HG03159 (cell line): ENCODE results near the gene SHROOM3.

ENCODE experiments used
- ATAC-seq: cut with Tn5 transposase; IDR thresholded peaks from one replicate; pipeline ENCODE4 v1.9.1; 2021; ENCODE audit warnings: mild to moderate bottlenecking, moderate library complexity; ENCODE audit not compliant: unreplicated experiment

Gene SHROOM3

DNA sequence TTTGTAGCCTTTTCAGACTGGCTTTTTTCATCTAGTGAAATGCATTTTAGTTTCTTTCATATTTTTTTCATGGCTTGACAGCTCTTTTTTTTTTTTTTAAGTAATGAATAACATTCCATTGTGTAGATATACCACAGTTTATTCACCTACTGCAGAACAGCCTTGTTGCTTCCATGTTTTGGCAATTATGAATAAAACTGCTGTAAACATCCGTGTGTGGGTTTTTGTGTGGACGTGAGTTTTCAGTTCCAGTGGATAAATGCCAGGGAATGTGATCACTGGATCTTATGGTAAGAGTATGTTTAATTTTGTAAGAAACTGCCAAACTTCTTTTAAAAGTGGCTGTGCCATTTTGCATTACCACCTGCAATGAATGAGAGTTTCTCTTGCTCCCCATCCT, 302.2 kb downstream of the SHROOM3 start:
- no peak for ATAC-seq

DNA sequence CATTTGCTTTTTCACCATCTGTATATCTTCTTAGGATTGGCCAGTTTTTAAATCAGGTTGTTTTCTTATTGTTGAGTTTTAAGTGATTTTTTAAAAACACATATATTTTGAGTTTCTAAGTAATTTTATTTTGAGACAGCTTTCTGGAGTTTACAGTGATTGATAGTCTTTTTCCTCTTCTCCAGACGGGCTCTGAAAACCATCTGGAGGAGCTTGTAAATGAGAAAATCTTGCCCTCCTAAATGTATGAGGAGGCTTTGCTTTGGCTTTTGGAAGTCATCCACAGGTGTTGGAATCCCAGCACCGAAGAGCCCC, 302.7 kb downstream of the SHROOM3 start:
- no peak for ATAC-seq

DNA sequence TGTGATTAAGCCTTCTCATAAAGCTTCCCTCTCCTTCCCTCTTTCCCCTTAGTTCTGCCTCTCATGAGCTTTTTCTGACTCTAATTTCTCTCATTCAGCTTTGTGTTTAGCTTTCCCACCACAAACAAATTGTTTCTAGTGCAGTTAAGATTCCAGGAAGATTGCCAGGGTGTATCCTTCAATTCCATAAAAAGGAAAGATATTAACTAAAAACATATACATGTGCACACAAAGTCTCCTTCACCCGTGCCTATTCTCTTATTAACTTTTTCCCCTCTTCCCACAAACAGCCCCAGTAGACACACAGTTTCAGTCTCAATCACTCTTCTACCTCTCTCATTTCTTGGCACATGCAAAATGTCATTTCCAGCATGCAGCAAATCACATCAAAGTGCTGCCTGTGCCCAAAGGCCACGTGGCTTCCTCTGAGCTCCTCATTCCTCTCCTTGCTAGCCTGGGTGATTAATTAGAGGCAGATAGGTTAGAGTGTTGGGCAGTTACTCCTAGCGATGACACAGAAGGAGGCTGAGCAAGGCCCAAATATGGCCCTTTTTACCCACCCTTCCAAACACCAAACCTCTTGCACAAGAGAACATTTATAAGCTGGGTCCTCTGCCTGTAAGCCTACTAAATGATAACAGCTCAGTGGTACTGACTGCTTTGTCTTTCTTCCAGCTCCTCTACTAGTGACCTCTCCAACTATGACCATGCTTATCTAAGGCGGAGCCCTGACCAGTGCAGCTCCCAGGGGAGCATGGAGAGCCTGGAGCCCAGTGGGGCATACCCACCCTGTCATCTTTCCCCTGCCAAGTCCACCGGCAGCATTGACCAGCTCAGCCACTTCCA, 303.3 kb downstream of the SHROOM3 start:
- ATAC-seq = no peak

DNA sequence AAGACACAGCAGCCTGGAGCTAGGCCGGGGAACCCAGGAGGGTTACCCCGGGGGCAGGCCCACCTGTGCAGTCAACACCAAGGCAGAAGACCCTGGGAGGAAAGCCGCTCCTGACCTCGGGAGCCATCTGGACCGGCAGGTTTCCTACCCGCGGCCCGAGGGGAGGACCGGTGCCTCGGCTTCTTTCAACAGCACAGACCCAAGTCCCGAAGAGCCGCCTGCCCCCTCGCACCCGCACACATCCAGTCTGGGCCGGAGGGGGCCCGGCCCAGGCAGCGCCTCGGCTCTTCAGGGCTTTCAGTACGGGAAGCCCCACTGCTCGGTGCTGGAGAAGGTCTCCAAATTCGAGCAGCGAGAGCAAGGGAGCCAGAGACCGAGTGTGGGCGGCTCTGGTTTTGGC, 305.2 kb downstream of the SHROOM3 start:
- ATAC-seq = no peak

DNA sequence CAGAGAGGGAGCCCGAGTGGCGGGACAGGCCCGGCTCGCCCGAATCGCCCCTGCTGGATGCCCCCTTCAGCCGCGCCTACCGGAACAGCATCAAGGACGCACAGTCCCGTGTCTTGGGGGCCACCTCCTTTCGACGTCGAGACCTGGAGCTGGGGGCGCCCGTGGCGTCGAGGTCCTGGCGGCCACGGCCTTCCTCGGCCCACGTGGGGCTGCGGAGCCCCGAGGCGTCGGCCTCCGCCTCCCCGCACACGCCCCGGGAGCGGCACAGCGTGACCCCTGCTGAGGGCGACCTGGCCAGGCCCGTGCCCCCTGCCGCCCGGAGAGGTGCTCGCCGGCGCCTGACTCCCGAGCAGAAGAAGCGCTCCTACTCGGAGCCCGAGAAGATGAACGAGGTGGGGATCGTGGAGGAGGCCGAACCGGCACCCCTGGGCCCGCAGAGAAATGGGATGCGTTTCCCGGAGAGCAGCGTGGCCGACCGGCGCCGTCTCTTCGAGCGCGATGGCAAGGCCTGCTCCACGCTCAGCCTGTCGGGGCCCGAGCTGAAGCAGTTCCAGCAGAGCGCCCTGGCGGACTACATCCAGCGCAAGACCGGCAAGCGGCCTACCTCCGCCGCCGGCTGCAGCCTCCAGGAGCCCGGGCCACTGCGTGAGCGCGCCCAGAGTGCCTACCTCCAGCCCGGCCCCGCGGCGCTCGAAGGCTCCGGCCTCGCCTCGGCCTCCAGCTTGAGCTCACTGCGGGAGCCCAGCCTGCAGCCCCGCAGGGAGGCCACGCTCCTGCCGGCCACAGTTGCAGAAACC, 306.0 kb downstream of the SHROOM3 start:
- ATAC-seq = no peak

DNA sequence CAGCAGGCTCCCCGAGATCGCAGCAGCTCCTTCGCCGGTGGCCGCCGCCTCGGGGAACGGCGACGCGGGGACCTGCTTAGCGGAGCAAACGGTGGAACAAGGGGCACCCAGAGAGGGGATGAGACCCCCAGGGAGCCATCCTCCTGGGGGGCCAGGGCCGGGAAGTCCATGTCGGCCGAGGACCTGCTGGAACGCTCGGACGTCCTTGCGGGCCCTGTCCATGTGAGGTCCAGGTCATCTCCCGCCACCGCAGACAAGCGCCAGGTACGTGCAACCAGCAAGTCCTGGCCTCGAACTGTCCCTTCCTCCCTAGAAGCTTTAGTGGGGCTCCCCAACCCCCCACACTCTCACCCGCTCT, 306.6 kb downstream of the SHROOM3 start:
- ATAC-seq = no peak

DNA sequence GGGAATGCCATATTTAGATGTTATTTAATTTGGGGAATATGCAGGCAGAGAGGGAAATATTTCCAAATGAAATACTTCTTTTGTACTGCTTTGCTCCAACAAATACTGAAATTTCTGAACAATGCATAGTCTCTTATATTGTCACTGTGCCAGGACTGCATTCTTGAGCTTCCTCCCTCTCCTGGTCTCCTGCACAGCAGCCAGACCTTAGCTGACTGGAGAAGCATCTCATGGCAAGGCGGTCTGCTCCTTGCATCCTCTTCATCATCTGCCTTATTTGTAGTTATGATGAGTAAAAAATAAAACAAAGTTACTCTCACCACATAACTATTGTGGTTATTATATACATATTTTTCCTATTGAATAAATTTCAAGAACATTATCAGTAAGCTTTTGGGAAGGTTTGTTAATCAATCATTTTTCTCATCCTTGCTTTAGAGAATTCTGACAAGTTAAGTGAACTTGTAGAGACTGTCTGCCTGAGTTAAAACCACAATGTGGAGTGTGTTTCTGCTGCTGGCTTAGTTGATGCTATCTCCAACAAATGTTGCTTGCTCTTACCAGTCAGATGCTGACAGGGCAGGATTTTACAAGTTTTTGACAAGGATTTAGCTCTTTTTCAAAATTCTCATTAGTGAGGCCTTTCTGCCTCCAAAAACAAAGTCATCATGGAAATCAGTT, 309.4 kb downstream of the SHROOM3 start:
- ATAC-seq = no peak

DNA sequence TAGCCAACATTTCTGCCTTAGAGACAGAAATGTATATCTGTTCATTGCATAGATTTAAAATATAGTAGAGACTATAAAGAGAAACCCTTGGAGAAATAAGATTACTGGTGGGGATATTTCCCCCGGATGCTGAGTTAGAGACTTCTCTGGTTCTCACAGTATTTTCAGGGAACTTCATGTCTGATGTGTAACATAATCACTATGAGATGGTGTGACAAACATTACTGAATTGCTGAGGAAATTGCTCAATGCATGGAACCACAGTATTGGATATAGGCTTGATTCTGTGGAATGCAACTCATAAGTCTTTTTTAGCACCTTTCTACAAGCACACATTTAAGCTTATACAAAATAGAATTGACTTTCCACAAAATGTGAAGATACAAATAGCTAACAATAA, 310.2 kb downstream of the SHROOM3 start:
- ATAC-seq = no peak

DNA sequence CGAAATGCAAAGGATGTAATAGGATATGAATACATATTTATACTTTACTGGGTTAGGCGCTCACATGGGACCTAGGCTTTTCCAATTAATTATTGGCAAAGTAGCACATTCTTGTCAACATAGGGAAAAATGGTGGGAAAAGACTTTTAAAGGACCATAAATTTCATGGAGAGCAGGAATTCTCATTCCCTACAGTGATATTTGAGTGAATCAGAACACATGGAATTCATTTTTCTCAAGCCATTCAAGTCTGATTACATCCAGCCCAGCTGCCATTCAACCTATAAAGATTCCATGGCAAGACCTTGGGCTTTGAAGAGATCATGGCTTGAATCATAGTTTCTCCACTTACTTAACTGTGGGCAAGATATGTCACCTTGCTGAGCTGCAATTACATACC, 312.5 kb downstream of the SHROOM3 start:
- ATAC-seq = no peak

DNA sequence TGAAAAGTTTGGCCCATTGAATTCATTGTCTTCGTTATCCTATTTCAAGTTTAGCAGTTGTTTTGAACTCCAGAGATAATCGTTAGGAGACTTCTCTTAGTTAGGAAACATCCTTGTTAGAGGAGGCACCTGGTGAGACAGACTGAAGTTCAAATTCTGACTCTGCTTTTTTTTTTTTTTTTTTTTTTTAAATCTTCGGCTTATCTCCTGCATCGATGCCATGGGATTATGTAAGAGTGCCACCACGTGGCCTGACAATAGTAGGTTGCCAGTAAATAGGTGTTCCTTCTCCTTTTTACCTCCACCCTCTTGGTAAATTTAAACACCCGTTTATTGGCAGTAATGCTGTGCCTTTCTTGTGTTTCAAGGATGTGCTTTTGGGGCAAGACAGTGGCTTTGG, 313.6 kb downstream of the SHROOM3 start:
- peak; percentile 53 for ATAC-seq

DNA sequence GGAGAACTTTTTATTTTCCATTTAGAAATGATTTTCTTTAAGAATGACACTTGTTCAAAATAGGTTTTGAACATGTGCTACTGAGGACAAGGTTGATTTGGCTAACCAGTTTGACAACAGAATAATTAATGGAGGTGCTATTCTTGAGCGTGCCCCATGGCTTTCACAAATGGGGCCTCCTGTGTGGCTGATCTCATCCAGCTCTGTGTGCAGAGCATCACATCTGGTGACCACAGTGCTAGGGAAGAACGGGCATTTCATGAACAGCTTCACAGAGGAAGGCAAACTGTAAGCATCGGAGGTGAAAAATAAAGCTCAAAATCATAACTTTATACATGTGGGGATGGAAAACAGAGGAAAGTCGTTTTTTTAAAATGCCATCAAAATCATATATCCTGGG, 314.3 kb downstream of the SHROOM3 start:
- no peak for ATAC-seq

DNA sequence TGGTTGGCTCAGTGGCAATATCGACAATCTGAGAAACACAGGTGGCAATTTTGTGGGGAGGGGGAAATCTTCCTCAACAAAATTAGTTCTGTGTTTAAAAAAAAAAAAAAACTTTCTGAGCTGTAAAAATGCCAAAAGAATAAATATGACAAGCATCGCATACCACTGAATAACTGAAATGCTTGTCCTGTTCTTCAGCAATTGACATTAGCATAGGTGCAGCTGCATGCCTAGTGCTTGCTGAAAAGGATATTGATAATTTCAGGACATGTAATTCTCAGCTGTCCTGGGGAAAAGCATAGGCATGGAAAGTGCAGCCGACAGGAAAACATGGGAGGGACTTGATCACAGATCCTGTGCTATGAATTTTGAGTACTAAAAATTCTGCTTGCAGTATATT, 315.7 kb downstream of the SHROOM3 start:
- ATAC-seq = no peak

DNA sequence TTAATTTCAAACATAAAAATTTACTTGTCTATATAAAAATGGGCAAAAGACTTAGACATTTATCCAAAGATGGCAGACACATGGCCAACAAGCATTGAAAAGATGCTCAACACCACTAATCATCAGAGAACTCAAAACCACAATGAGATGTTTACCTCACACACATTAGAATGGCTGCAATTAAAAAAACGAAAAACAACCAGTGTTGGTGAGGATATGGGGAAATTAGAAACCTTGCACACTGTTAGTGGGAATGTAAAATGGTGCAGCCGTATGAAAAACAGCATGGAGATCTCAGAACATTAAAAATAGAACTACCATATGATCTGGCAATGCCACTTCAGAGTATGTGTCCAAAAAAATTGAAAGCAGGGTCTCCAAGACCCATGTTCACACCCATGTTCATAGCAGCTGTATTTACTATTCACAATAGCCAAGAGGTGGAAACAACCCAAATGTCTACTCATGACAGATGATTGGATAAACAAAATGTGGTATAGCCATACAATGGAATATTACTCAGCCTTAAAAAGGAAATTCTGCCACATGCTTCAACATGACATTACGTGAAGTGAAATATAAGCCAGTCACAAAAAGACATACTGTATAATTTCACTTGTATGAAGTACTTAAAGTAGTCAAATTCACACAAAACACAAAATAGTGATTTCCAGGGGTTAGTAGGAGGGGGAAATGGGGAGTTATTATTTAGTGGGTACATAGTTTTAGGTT, 316.7 kb downstream of the SHROOM3 start:
- no peak for ATAC-seq

DNA sequence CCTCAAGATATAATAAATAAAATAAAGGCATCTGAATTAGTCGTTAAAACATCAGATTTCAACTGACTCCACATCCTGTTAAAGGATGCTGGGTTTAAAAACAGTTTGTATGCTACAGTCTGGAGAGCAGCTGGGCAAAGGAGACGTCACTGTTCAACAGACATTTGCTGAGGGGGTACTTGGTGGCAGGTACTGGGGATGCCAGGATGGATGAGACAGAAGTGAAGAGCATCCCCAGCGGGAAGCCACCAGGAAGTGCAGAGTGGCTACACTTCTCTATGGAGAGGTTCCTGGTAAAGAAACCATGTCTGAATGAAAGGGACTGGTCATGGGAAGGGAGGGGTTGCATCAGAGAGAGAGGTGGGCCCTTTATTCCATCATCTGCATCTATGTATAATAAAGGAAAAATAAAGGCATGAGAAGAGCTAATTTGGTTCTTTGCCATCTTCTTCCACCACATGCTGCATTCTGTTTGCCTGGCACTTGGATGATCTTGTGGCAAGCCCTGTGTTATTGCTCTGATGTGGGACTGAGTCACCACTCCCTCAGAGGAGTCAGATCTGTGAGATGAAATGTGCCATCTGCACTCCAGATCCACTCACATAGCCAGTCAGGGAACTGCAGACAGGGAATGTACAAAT, 318.0 kb downstream of the SHROOM3 start:
- ATAC-seq = no peak

DNA sequence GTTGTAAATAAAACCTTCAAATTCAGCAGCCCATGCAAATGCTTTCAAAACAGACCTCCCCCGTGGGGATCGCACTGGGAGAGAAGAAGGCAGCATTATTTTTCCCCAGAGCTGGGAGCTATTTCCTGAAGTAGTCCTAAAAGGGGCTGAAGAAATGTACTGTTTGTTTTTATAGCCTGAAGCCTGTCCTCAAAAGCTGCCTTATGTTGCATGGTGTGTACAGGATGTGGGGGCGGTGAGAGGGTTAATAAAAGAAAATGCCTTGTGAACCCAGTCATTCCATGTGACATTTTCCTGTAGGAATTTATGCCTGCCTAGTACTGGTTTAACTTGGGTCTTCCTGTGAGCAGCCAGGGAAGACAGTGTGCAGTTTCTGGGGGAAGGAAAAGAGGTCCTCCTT, 318.8 kb downstream of the SHROOM3 start:
- no peak for ATAC-seq

DNA sequence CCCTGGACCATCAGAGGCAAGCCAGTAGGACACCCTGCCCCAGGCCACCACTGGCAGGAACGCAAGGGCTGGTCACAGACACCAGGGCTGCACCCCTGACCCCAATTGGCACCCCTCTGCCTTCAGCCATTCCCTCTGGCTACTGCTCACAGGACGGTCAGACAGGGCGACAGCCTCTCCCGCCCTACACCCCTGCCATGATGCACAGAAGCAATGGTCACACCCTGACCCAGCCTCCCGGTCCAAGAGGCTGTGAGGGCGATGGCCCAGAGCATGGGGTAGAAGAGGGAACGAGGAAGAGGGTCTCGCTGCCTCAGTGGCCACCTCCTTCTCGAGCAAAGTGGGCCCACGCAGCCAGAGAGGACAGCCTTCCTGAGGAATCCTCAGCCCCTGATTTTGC, 319.4 kb downstream of the SHROOM3 start:
- no peak for ATAC-seq

DNA sequence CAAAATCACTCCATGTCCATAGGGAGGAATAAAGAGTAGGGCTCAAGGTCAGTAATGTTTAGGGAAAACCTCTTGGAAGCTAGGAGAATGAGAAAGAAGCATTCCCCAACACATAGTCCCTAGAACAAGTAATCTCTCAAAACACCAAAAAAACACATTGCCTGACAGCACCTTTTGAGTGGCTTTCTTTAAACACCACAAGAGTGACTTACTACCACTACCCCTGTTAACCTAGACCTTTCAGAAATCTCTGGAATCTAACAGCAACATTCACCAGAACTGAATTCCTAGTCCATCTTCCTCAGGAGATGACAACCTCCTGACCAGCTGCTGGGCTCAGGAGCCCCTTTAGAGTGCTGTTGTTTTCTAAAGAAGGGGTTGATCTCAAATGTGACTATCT, 320.7 kb downstream of the SHROOM3 start:
- no peak for ATAC-seq

DNA sequence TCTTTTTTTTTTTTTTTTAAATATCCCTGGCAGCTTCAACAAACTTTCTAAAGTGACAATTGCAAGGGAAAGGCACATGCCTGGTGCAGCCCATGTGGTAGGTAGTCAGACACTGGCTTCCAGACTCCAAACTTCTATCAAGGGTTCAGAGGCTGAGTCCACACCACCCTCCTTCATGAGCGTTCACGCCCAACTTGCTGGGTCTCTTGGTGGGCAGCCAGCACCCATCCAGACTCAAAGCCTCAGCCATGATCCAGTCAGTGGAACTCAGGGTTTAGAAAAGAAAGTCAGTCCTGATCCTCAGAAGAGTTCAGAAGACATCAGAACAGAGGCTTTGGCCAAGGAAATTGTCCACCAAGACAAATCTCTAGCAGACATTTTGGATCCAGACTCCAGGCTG, 321.4 kb downstream of the SHROOM3 start:
- no peak for ATAC-seq

DNA sequence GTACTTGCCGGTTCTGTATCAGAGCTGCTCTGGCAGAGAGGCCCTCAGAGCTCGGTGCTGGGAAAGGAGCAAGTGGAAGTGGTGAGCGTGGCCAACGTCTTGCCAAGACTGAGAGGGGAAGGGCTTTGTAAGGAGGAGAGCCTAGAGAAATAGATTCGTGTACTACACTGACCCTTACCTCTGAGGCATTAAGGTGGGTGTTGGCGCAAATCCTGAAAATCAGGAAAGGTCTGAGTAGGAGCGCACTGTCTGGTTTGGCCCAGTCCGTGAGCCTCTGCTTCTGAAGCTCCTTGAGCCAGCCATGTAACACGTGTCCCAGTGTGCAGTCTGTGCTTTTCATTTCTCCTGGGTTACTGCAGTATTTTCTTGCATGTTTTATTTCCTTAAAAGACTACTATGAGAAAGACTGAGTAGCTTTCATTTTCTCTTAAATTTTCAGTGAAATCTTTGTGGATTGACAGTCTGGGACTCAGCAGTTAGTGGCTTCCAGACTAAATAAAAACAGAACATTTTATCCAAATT, 322.4 kb downstream of the SHROOM3 start:
- no peak for ATAC-seq

DNA sequence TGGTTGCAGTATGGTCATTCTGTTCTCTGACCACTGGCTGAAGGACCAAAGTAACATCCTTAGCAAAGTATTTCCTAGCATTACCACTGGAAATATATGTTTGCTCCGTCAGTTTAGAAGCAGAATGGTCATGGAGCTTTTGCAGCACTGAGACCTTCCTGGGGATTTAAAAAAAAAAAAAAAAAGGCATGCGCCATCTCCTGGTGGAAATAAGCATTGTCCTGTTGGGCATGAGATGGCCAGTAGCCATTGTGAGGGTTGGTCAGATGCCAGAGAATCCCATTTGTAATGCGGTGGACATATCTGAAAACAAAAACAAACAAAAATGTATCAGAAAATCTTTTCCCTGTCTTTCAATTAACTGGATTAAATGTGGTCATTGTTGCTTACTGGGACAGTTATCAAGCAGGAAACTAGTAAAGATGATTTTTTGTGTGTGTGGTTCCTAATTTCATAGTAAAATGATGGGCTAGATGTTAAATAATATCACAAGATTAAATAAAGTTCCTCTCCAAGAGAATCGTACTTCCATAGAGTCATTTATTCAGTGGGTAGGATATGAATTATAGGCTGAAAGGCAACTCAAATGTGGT, 323.4 kb downstream of the SHROOM3 start:
- no peak for ATAC-seq
